KMS-11 (cell line): ENCODE data around the gene ALDH1L2.

Experiments used
- H2AFZ ChIP-seq: fragments of 200-600 bp; sonication (generic); 2 replicates; pipeline ENCODE4 v1.6.1; 2016; ENCODE audit warnings: antibody characterized with exemption, mixed run types, low read depth
- H3K27ac ChIP-seq: fragments of 200-600 bp; sonication (generic); 2 replicates; pipeline ENCODE4 v1.6.1; 2016; ENCODE audit warnings: mild to moderate bottlenecking, mixed run types
- H3K27me3 ChIP-seq: fragments of 200-600 bp; sonication (generic); 2 replicates; pipeline ENCODE4 v1.6.1; 2017; ENCODE audit warnings: mild to moderate bottlenecking, low read depth, mixed run types, moderate library complexity; ENCODE audit not compliant: insufficient read depth
- H3K36me3 ChIP-seq: fragments of 200-600 bp; sonication (generic); 2 replicates; pipeline ENCODE4 v1.6.1; 2017; ENCODE audit warnings: mild to moderate bottlenecking, mixed run types; ENCODE audit not compliant: insufficient read depth
- H3K4me1 ChIP-seq: fragments of 200-600 bp; sonication (generic); 2 replicates; pipeline ENCODE4 v1.6.1; 2016; ENCODE audit warnings: mild to moderate bottlenecking, low read depth, mixed run types; ENCODE audit not compliant: poor library complexity, severe bottlenecking
- H3K4me2 ChIP-seq: fragments of 200-600 bp; sonication (generic); 2 replicates; pipeline ENCODE4 v1.7.0; 2016; ENCODE audit warnings: mild to moderate bottlenecking, mixed run types
- H3K4me3 ChIP-seq: fragments of 200-600 bp; sonication (generic); IDR thresholded peaks from 2 replicates; pipeline ENCODE4 v1.6.1; 2017; ENCODE audit warnings: low read depth, low read length, mixed read lengths; ENCODE audit not compliant: insufficient read depth
- H3K79me2 ChIP-seq: fragments of 200-600 bp; sonication (generic); 2 replicates; pipeline ENCODE4 v1.6.1; 2016; ENCODE audit warnings: low read depth, mixed run types; ENCODE audit not compliant: insufficient read depth
- H3K9ac ChIP-seq: fragments of 200-600 bp; sonication (generic); 2 replicates; pipeline ENCODE4 v1.6.1; 2016; ENCODE audit warnings: mild to moderate bottlenecking, mixed run types
- H4K20me1 ChIP-seq: fragments of 200-600 bp; sonication (generic); 2 replicates; pipeline ENCODE4 v1.6.1; 2016; ENCODE audit warnings: mild to moderate bottlenecking, mixed run types; ENCODE audit not compliant: insufficient read depth
- CTCF ChIP-seq: fragments of 200-600 bp; sonication (generic); conservative IDR thresholded peaks from 2 replicates; pipeline ENCODE4 v1.6.1; 2017; ENCODE audit warnings: low read depth, mild to moderate bottlenecking, antibody characterized with exemption, low read length, moderate library complexity, mixed read lengths

The ALDH1L2 gene

GRCh38 chr12:105032703-105033357 is 51.4 kb downstream of the ALDH1L2 start:
- TF ChIP-seq CTCF = no peak
- peaks cover 44% of the 10 kb centered on the region for H3K4me1 ChIP-seq

GRCh38 chr12:105030820-105031807 is 53.1 kb downstream of the ALDH1L2 start:
- no peaks in the 10 kb centered on the region for H3K27me3 ChIP-seq
- peak overlapping the region; percentile 55; the same call in 1 of the 2 replicates for H3K27ac ChIP-seq
- H3K36me3 ChIP-seq = no peaks in the 10 kb centered on the region
- no peak overlapping the region for H3K9ac ChIP-seq
- H3K4me2 ChIP-seq = peak overlapping the region; percentile 68
- H4K20me1 ChIP-seq = no peaks in the 10 kb centered on the region
- peaks cover 44% of the 10 kb centered on the region for H3K4me1 ChIP-seq
- no peak overlapping the region for H2AFZ ChIP-seq
- H3K79me2 ChIP-seq = no peaks in the 10 kb centered on the region
- TF ChIP-seq CTCF = no peak
- no peak overlapping the region for H3K4me3 ChIP-seq

More at GRCh38 chr12:105032703-105033357, 51.4 kb downstream of the ALDH1L2 start:
- Histone ChIP-seq H3K4me3 (no peak overlapping the region), H4K20me1 (no peaks in the 10 kb centered on the region), H3K27ac (no peak overlapping the region), H3K27me3 (no peaks in the 10 kb centered on the region), H3K4me2 (no peak overlapping the region), H3K36me3 (no peaks in the 10 kb centered on the region), H2AFZ (no peak overlapping the region), H3K9ac (no peak overlapping the region), H3K79me2 (no peaks in the 10 kb centered on the region)

- H3K36me3 ChIP-seq = no peaks in the 10 kb centered on the region
- no peak overlapping the region for H3K9ac ChIP-seq
- H3K4me3 ChIP-seq = no peak overlapping the region
- no peaks in the 10 kb centered on the region for H4K20me1 ChIP-seq
- no peak overlapping the region for H3K27ac ChIP-seq
- H3K27me3 ChIP-seq = no peaks in the 10 kb centered on the region
- H3K4me2 ChIP-seq = no peak overlapping the region
- peaks cover 18% of the 10 kb centered on the region for H3K4me1 ChIP-seq
- no peaks in the 10 kb centered on the region for H3K79me2 ChIP-seq
- no peak overlapping the region for H2AFZ ChIP-seq
- no peak for TF ChIP-seq CTCF
Measured at GRCh38 chr12:105026411-105026810, 57.8 kb downstream of the ALDH1L2 start.

- no peaks in the 10 kb centered on the region for H3K36me3 ChIP-seq
- no peaks in the 10 kb centered on the region for H3K79me2 ChIP-seq
- H3K4me3 ChIP-seq = no peak overlapping the region
Measured at GRCh38 chr12:105025890-105026289, 58.4 kb downstream of the ALDH1L2 start.

More at GRCh38 chr12:105025890-105026289, 58.4 kb downstream of the ALDH1L2 start:
- Histone ChIP-seq H3K27me3 (no peaks in the 10 kb centered on the region), H4K20me1 (no peaks in the 10 kb centered on the region), H3K27ac (no peak overlapping the region), H2AFZ (no peak overlapping the region), H3K4me2 (no peak overlapping the region), H3K9ac (no peak overlapping the region), H3K4me1 (peaks cover 13% of the 10 kb centered on the region)
- TF ChIP-seq CTCF = no peak
